C4-2B (cell line): Measurements from ENCODE around the gene C17orf50.

Experiments
- H3K27ac ChIP-seq: fragments of 450-650 bp; 2 replicates; pipeline ENCODE4 v1.5.1; 2017
- CTCF ChIP-seq: fragments of 450-650 bp; conservative IDR thresholded peaks from 2 replicates; pipeline ENCODE4 v1.5.1; 2017; ENCODE audit warnings: mild to moderate bottlenecking
- ZFX ChIP-seq: fragments of 450-650 bp; IDR thresholded peaks from 2 replicates; pipeline ENCODE4 v1.6.1; 2017

The C17orf50 gene

GRCh38 chr17:35742496-35742895 is 18.2 kb upstream of the C17orf50 start:
- H3K27ac ChIP-seq: no peak overlapping the region
- TF ChIP-seq ZFX (no peak), CTCF (no peak)

GRCh38 chr17:35742896-35743477 is 17.7 kb upstream of the C17orf50 start:
- no peak overlapping the region for H3K27ac ChIP-seq
- TF ChIP-seq CTCF (no peak), ZFX (no peak)

- TF ChIP-seq ZFX (no peak), CTCF (no peak)
- no peak overlapping the region for H3K27ac ChIP-seq
These were observed 16.9 kb upstream of the C17orf50 start for GRCh38 chr17:35743626-35744328.

GRCh38 chr17:35744830-35745229 is 15.9 kb upstream of the C17orf50 start:
- TF ChIP-seq CTCF (no peak), ZFX (no peak)
- H3K27ac ChIP-seq: no peak overlapping the region

GRCh38 chr17:35745246-35745645 is 15.4 kb upstream of the C17orf50 start:
- TF ChIP-seq ZFX (no peak), CTCF (no peak)
- H3K27ac ChIP-seq: no peak overlapping the region

- TF ChIP-seq CTCF: no peak
- no peak for TF ChIP-seq ZFX
These were observed 14.9 kb upstream of the C17orf50 start for GRCh38 chr17:35745749-35746320.

GRCh38 chr17:35747540-35748017 is 13.1 kb upstream of the C17orf50 start:
- H3K27ac ChIP-seq: peak overlapping the region; percentile 55
- TF ChIP-seq ZFX: no peak
- peak; percentile 91 for TF ChIP-seq CTCF

More at GRCh38 chr17:35745749-35746320, 14.9 kb upstream of the C17orf50 start:
- H3K27ac ChIP-seq: no peak overlapping the region
